Stimulated activated effector memory CD8-positive, alpha-beta T cell treated with anti-CD3 and anti-CD28 coated beads, Interleukin-12 subunit alpha, Interleukin-12 subunit beta, amount 100 ng/mL, for 72 hours (primary cell): ENCODE data around the gene MFAP1.

ENCODE experiments used
- ATAC-seq: fragments of 150-1000 bp; cut with Tn5 transposase; 2 replicates; pipeline ENCODE4 v1.10.0; 2021
- DNase-seq, 2 donors: peaks; one replicate each; pipeline ENCODE4 v3.0.0; 2021 to 2022; ENCODE audit warnings: low spot score in 2 of 2
- H3K27ac Mint-ChIP-seq: one replicate; pipeline ENCODE4 v1.8.0; 2022; ENCODE audit warnings: mild to moderate bottlenecking, mixed read lengths
- H3K36me3 Mint-ChIP-seq: one replicate; pipeline ENCODE4 v1.8.0; 2022; ENCODE audit warnings: mild to moderate bottlenecking, mixed read lengths
- H3K4me1 Mint-ChIP-seq: one replicate; pipeline ENCODE4 v1.8.0; 2022; ENCODE audit warnings: mixed read lengths
- H3K4me3 Mint-ChIP-seq: one replicate; pipeline ENCODE4 v1.8.0; 2022; ENCODE audit warnings: mild to moderate bottlenecking, mixed read lengths
- H3K9me3 Mint-ChIP-seq: one replicate; pipeline ENCODE4 v1.8.0; 2022; ENCODE audit warnings: mixed read lengths

MFAP1 gene

DNA sequence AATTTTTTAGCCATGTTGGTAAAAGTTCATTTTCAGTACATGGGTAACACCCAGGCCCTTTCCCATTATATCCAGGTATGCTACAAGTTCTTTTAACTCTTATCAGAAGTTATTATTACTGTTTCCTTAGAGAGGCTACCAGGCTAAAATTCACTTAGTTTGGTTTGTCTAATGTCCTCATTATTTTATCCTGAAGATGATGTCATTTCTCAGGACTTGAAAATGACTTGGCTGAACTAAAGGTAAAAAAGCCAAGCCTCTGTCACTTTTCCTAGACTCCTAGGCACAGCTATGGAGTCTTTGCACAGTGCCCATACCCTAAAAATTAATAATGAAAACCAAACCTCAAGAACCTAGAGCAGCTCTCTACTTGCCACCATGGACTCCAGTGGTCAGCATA lies 51.9 kb downstream of the MFAP1 start:
- ATAC-seq (no peak), DNase-seq (no peak)
- Mint-ChIP-seq H3K9me3 (no peaks in the 10 kb centered on the region), H3K4me3 (no peak overlapping the region), H3K27ac (no peak overlapping the region), H3K4me1 (peaks cover 16% of the 10 kb centered on the region), H3K36me3 (peaks cover 86% of the 10 kb centered on the region)

DNA sequence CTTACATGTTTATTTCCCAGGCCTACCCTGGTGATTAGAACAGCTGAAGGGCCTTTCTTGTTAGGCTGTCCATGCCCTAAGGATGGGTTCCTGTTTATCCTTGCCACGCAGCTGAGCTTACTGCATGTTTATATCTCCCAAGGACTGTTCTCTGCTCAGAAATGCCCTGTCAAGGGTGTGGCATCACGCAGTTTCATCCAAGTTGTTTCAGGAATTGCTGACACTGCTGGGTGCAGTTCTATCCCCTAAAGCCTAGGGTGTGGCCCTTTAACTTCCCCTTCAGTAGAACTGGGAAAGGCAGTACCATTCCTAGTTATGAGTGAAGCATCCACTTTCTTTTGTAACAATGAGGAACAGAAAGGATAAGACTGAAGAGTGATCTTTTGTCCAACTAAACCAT lies 52.7 kb downstream of the MFAP1 start:
- no peak overlapping the region for H3K27ac Mint-ChIP-seq
- H3K36me3 Mint-ChIP-seq, result peaks cover 86% of the 10 kb centered on the region
- no peak overlapping the region for H3K4me3 Mint-ChIP-seq
- no peak for DNase-seq
- peaks cover 8% of the 10 kb centered on the region for H3K4me1 Mint-ChIP-seq
- ATAC-seq, result no peak
- H3K9me3 Mint-ChIP-seq, result no peaks in the 10 kb centered on the region

DNA sequence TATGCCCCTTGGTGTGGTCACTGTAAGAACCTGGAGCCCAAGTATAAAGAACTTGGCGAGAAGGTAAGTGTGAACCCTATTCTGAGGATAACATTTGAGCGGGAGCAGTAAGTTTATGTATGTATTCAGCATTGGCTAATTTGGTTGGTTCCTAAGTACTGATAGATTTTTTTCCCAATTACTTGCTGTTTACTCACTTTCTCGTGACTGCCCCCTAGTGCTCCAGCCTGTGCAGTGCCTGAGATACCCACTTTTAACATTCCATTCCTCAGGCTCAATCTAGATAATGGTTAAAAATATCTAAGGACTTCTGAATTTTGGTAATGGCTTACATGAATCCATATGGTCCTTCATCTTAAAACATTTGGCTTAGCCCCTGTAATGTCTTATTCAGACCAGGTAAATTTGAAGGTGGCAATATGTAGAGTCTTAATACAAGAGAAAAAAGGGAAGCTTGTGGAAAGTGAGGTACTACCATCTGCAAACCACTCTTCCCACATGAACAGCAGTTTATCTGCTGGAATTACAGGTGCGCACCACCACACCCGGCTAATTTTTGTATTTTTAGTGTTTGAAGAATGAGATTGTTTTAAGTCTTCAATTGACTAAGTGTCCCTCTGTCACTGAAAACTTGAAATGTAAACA lies 54.8 kb downstream of the MFAP1 start:
- no peaks in the 10 kb centered on the region for H3K9me3 Mint-ChIP-seq
- no peak overlapping the region for H3K4me3 Mint-ChIP-seq
- DNase-seq (peak; percentile 21 to 54), ATAC-seq (peak; percentile 51)
- no peaks in the 10 kb centered on the region for H3K4me1 Mint-ChIP-seq
- no peak overlapping the region for H3K27ac Mint-ChIP-seq
- H3K36me3 Mint-ChIP-seq, result peaks cover 100% of the 10 kb centered on the region

DNA sequence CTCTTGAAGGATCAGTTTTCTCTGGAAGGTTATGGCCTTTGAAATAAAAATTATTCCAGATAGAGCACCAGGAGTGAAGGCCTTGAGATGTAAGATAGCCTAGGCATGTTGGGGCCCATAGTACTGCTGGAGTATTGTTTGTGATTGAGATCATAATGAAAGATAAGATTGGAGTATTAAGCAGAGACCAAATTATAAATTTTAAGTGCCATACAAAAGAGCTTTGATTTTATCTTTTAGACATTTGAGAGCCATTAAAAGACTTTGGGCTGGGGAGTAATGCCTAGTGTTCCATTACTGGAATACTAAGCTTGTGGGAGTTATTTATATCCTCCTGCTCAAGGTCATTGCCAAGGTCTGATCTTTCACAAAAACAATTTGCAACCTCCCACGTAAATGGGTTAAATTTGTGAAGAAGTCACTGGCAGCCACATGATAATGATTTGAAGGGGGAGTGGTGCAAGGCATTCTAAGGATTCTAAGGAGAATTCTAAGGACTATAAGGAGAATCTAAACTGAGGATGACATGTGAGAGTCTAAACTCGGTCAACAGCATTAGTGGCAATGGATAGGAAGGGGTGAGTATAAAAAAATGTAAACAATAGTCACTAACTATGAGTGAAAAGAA lies 60.6 kb downstream of the MFAP1 start:
- no peak overlapping the region for H3K27ac Mint-ChIP-seq
- DNase-seq (no peak), ATAC-seq (no peak)
- no peaks in the 10 kb centered on the region for H3K4me1 Mint-ChIP-seq
- peaks cover 100% of the 10 kb centered on the region for H3K36me3 Mint-ChIP-seq
- no peak overlapping the region for H3K4me3 Mint-ChIP-seq
- H3K9me3 Mint-ChIP-seq, result no peaks in the 10 kb centered on the region

DNA sequence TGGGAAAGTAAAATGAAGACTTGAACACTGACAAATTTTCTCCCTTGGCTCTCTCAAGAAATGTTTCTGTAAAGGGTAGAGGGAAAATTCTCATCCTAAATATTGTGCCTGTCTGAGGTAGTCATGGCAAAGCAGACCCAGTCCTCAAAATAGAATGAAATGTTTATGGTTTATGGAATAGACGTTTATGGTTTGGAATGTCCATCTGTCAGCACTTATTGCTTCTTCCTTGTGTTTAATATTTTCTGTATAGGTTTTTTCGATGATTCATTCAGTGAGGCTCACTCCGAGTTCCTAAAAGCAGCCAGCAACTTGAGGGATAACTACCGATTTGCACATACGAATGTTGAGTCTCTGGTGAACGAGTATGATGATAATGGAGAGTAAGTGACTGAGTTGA lies 61.7 kb downstream of the MFAP1 start:
- Mint-ChIP-seq H3K4me1 (no peaks in the 10 kb centered on the region), H3K27ac (no peak overlapping the region), H3K9me3 (no peaks in the 10 kb centered on the region), H3K4me3 (no peak overlapping the region), H3K36me3 (peaks cover 100% of the 10 kb centered on the region)
- ATAC-seq (no peak), DNase-seq (no peak)
